Measurements from ENCODE around the gene TMCO2. TPM values are rescaled to one million over a fixed set of nuclear protein-coding genes. Genes with fewer than 3 reads are reported as not detected.

TMCO2 gene
- total and polyA plus RNA-seq, 2 experiments from 2014 or later = not detected

DNA sequence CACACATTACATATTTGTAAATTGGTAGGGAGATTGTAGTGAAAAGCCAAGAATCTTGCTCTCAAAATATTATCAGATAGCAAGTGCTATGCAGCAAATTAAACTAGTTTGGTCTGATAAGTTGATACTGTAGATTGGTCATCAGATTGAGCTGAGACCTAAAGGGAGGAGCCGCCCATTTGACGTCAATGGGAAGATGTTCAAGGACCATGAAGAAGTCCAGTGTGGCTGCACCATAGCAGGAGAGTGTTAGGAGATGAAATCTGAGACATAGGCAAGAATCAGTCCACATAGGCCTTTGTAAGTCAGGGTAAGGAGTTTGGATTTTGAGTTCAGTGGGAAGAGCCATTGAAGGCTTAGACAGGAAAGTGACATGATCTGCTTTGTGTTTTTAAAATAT lies 26.6 kb downstream of the TMCO2 start:
- peaks cover 6% of the 10 kb centered on the region for H3K27me3 Mint-ChIP-seq (ENCODE audit: insufficient read depth, low read depth, poor library complexity)
- H3K4me1 ChIP-seq (ENCODE audit: insufficient read depth) = no peaks in the 10 kb centered on the region
- peaks cover 45% of the 10 kb centered on the region for H3K36me3 Mint-ChIP-seq (ENCODE audit: low read depth)
- peaks cover 5% of the 10 kb centered on the region; the same call in 2 of the 3 replicates for H3K4me1 Mint-ChIP-seq
- no peak for ATAC-seq
- no peaks in the 10 kb centered on the region; the same call in 1 of the 2 replicates for H3F3A ChIP-seq (replicated peaks; ENCODE audit: low read depth)
- H2AFZ ChIP-seq = no peak overlapping the region
- H3K4me3 ChIP-seq = no peak overlapping the region
- no peak overlapping the region for H3K4me2 ChIP-seq
- no peak for DNase-seq (ENCODE audit: low spot score)
- H3K9me3 Mint-ChIP-seq = no peaks in the 10 kb centered on the region
- no peaks in the 10 kb centered on the region for H3K27me3 ChIP-seq (ENCODE audit: insufficient read depth)
- peaks cover 27% of the 10 kb centered on the region; the same call in 1 of the 2 replicates for H3K36me3 ChIP-seq (ENCODE audit: insufficient read depth)
- no peak overlapping the region; the same call in 1 of the 2 replicates for H3K27ac Mint-ChIP-seq
- H3K79me2 ChIP-seq (replicated peaks; ENCODE audit: insufficient read depth) = 0 out of 2 replicates have a peak, but pooled peaks cover 6% of the 10 kb centered on the region
- H3K4me3 Mint-ChIP-seq = no peak overlapping the region
- no peak overlapping the region for H3K27ac ChIP-seq (ENCODE audit: low read depth)
- no peak for TF ChIP-seq EZH2 (IDR thresholded peaks at IDR 0.05; ENCODE audit: low read depth, unreplicated experiment)
- TF ChIP-seq, protein P1, sequence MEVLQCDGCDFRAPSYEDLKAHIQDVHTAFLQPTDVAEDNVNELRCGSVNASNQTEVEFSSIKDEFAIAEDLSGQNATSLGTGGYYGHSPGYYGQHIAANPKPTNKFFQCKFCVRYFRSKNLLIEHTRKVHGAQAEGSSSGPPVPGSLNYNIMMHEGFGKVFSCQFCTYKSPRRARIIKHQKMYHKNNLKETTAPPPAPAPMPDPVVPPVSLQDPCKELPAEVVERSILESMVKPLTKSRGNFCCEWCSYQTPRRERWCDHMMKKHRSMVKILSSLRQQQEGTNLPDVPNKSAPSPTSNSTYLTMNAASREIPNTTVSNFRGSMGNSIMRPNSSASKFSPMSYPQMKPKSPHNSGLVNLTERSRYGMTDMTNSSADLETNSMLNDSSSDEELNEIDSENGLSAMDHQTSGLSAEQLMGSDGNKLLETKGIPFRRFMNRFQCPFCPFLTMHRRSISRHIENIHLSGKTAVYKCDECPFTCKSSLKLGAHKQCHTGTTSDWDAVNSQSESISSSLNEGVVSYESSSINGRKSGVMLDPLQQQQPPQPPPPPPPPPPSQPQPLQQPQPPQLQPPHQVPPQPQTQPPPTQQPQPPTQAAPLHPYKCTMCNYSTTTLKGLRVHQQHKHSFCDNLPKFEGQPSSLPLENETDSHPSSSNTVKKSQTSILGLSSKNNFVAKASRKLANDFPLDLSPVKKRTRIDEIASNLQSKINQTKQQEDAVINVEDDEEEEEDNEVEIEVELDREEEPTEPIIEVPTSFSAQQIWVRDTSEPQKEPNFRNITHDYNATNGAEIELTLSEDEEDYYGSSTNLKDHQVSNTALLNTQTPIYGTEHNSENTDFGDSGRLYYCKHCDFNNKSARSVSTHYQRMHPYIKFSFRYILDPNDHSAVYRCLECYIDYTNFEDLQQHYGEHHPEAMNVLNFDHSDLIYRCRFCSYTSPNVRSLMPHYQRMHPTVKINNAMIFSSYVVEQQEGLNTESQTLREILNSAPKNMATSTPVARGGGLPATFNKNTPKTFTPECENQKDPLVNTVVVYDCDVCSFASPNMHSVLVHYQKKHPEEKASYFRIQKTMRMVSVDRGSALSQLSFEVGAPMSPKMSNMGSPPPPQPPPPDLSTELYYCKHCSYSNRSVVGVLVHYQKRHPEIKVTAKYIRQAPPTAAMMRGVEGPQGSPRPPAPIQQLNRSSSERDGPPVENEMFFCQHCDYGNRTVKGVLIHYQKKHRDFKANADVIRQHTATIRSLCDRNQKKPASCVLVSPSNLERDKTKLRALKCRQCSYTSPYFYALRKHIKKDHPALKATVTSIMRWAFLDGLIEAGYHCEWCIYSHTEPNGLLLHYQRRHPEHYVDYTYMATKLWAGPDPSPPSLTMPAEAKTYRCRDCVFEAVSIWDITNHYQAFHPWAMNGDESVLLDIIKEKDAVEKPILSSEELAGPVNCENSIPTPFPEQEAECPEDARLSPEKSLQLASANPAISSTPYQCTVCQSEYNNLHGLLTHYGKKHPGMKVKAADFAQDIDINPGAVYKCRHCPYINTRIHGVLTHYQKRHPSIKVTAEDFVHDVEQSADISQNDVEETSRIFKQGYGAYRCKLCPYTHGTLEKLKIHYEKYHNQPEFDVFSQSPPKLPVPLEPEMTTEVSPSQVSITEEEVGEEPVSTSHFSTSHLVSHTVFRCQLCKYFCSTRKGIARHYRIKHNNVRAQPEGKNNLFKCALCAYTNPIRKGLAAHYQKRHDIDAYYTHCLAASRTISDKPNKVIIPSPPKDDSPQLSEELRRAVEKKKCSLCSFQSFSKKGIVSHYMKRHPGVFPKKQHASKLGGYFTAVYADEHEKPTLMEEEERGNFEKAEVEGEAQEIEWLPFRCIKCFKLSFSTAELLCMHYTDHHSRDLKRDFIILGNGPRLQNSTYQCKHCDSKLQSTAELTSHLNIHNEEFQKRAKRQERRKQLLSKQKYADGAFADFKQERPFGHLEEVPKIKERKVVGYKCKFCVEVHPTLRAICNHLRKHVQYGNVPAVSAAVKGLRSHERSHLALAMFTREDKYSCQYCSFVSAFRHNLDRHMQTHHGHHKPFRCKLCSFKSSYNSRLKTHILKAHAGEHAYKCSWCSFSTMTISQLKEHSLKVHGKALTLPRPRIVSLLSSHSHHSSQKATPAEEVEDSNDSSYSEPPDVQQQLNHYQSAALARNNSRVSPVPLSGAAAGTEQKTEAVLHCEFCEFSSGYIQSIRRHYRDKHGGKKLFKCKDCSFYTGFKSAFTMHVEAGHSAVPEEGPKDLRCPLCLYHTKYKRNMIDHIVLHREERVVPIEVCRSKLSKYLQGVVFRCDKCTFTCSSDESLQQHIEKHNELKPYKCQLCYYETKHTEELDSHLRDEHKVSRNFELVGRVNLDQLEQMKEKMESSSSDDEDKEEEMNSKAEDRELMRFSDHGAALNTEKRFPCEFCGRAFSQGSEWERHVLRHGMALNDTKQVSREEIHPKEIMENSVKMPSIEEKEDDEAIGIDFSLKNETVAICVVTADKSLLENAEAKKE (CRISPR knock-in tag; IDR thresholded peaks at IDR 0.05) = no peak
- no peak for TF ChIP-seq JUNB (IDR thresholded peaks at IDR 0.05; ENCODE audit: unreplicated experiment)
- no peak for TF ChIP-seq EZH2phosphoT487 (IDR thresholded peaks at IDR 0.05; ENCODE audit: unreplicated experiment)
- no peak for TF ChIP-seq POLR2AphosphoS5 (IDR thresholded peaks at IDR 0.05; ENCODE audit: low read depth)
- TF ChIP-seq, protein P2, sequence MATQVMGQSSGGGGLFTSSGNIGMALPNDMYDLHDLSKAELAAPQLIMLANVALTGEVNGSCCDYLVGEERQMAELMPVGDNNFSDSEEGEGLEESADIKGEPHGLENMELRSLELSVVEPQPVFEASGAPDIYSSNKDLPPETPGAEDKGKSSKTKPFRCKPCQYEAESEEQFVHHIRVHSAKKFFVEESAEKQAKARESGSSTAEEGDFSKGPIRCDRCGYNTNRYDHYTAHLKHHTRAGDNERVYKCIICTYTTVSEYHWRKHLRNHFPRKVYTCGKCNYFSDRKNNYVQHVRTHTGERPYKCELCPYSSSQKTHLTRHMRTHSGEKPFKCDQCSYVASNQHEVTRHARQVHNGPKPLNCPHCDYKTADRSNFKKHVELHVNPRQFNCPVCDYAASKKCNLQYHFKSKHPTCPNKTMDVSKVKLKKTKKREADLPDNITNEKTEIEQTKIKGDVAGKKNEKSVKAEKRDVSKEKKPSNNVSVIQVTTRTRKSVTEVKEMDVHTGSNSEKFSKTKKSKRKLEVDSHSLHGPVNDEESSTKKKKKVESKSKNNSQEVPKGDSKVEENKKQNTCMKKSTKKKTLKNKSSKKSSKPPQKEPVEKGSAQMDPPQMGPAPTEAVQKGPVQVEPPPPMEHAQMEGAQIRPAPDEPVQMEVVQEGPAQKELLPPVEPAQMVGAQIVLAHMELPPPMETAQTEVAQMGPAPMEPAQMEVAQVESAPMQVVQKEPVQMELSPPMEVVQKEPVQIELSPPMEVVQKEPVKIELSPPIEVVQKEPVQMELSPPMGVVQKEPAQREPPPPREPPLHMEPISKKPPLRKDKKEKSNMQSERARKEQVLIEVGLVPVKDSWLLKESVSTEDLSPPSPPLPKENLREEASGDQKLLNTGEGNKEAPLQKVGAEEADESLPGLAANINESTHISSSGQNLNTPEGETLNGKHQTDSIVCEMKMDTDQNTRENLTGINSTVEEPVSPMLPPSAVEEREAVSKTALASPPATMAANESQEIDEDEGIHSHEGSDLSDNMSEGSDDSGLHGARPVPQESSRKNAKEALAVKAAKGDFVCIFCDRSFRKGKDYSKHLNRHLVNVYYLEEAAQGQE (IDR thresholded peaks at IDR 0.05; ENCODE audit: unreplicated experiment) = no peak
- no peaks in the 10 kb centered on the region for H3K9me2 ChIP-seq (ENCODE audit: insufficient read depth)
- peaks cover 16% of the 10 kb centered on the region for H4K20me1 ChIP-seq (replicated peaks; ENCODE audit: insufficient read depth)

All from GM23338 (cell line).